HAP-1 (cell line): Measurements from ENCODE around the gene JPH3.

Source experiments
- DNase-seq, 2 experiments: peaks; one replicate each; pipeline ENCODE4 v3.0.0-alpha.2; 2016 to 2020; ENCODE audit warnings: low spot score in 2 of 2
- H3K27me3 ChIP-seq: fragments of 250-450 bp; sonication (Bioruptor Pico); 2 replicates; pipeline ENCODE4 v1.5.1; 2020; ENCODE audit warnings: low read depth, mild to moderate bottlenecking, moderate library complexity
- H3K36me3 ChIP-seq: fragments of 250-450 bp; sonication (Bioruptor Pico); replicated peaks from 2 replicates; pipeline ENCODE4 v1.5.1; 2020; ENCODE audit warnings: mild to moderate bottlenecking
- H3K4me1 ChIP-seq: fragments of 250-450 bp; sonication (Bioruptor Pico); 2 replicates; pipeline ENCODE4 v1.5.1; 2020; ENCODE audit warnings: mild to moderate bottlenecking
- H3K4me3 ChIP-seq: fragments of 250-450 bp; sonication (Bioruptor Pico); 2 replicates; pipeline ENCODE4 v1.5.1; 2020; ENCODE audit warnings: mild to moderate bottlenecking, moderate library complexity
- H3K9me3 ChIP-seq: fragments of 250-450 bp; sonication (Bioruptor Pico); 2 replicates; pipeline ENCODE4 v1.5.1; 2020; ENCODE audit warnings: mild to moderate bottlenecking, moderate library complexity
- in situ Hi-C: fragments of 300-500 bp; cut with MboI; formaldehyde crosslinking; loops from 3 replicates; pipeline ENCODE4 v1.14.3; 2020; ENCODE audit warnings: low sequenced_read_pairs, inconsistent platforms, mixed read lengths

The JPH3 gene

GRCh38 chr16:87601401-87601981, 817 bp upstream of the JPH3 start:
- Histone ChIP-seq H3K36me3 (no peaks in the 10 kb centered on the region), H3K27me3 (peaks cover 33% of the 10 kb centered on the region)

GRCh38 chr16:87602821-87603683, 744 bp downstream of the JPH3 start:
- no peaks in the 10 kb centered on the region for H3K4me1 ChIP-seq
- peaks cover 28% of the 10 kb centered on the region for H3K27me3 ChIP-seq
- no peaks in the 10 kb centered on the region for H3K36me3 ChIP-seq
- H3K4me3 ChIP-seq, result peak overlapping the region; percentile 56
- no peaks in the 10 kb centered on the region for H3K9me3 ChIP-seq
- in situ Hi-C loops, result no loop called here
- DNase-seq, result peak; percentile 34 to 66

More at GRCh38 chr16:87601401-87601981, 817 bp upstream of the JPH3 start:
- Histone ChIP-seq H3K4me1 (no peaks in the 10 kb centered on the region), H3K4me3 (peak overlapping the region; percentile 26), H3K9me3 (no peaks in the 10 kb centered on the region)
- no peak for DNase-seq
- in situ Hi-C loops, result no loop called here

GRCh38 chr16:87603684-87604633, 1.7 kb downstream of the JPH3 start:
- Histone ChIP-seq H3K9me3 (no peaks in the 10 kb centered on the region), H3K27me3 (peaks cover 22% of the 10 kb centered on the region), H3K4me3 (peak overlapping the region; percentile 56), H3K4me1 (no peaks in the 10 kb centered on the region), H3K36me3 (no peaks in the 10 kb centered on the region)
- DNase-seq, result peak in 1 of 2 experiments; percentile 36
- in situ Hi-C loops, result no loop called here

- in situ Hi-C loops, result no loop called here
- peak in 1 of 2 experiments; percentile 38 for DNase-seq
- peak overlapping the region; percentile 56 for H3K4me3 ChIP-seq
These were observed 2.4 kb downstream of the JPH3 start for GRCh38 chr16:87604634-87605111.

GRCh38 chr16:87607223-87607622, 4.9 kb downstream of the JPH3 start:
- no peaks in the 10 kb centered on the region; the same call in 1 of the 2 replicates for H3K27me3 ChIP-seq
- no peak for DNase-seq

More at GRCh38 chr16:87604634-87605111, 2.4 kb downstream of the JPH3 start:
- Histone ChIP-seq H3K36me3 (no peaks in the 10 kb centered on the region), H3K4me1 (no peaks in the 10 kb centered on the region), H3K27me3 (peaks cover 21% of the 10 kb centered on the region), H3K9me3 (no peaks in the 10 kb centered on the region)

GRCh38 chr16:87607871-87608270, 5.6 kb downstream of the JPH3 start:
- in situ Hi-C loops, result no loop called here
- Histone ChIP-seq H3K9me3 (no peaks in the 10 kb centered on the region), H3K36me3 (no peaks in the 10 kb centered on the region), H3K4me1 (no peaks in the 10 kb centered on the region), H3K4me3 (no peak overlapping the region), H3K27me3 (no peaks in the 10 kb centered on the region; the same call in 1 of the 2 replicates)
- DNase-seq, result no peak

More at GRCh38 chr16:87607223-87607622, 4.9 kb downstream of the JPH3 start:
- no peaks in the 10 kb centered on the region for H3K4me1 ChIP-seq
- in situ Hi-C loops, result no loop called here
- H3K9me3 ChIP-seq, result no peaks in the 10 kb centered on the region
- H3K4me3 ChIP-seq, result no peak overlapping the region
- H3K36me3 ChIP-seq, result no peaks in the 10 kb centered on the region

GRCh38 chr16:87608400-87608985, 6.2 kb downstream of the JPH3 start:
- Histone ChIP-seq H3K36me3 (no peaks in the 10 kb centered on the region), H3K4me3 (no peak overlapping the region), H3K9me3 (no peaks in the 10 kb centered on the region), H3K4me1 (no peaks in the 10 kb centered on the region), H3K27me3 (no peaks in the 10 kb centered on the region; the same call in 1 of the 2 replicates)
- DNase-seq, result peak in 1 of 2 experiments; percentile 89
- in situ Hi-C loops, result no loop called here

GRCh38 chr16:87610026-87610425, 7.7 kb downstream of the JPH3 start:
- DNase-seq, result no peak

GRCh38 chr16:87611456-87611855, 9.1 kb downstream of the JPH3 start:
- in situ Hi-C loops, result no loop called here
- Histone ChIP-seq H3K4me1 (no peaks in the 10 kb centered on the region), H3K27me3 (no peaks in the 10 kb centered on the region), H3K4me3 (no peak overlapping the region), H3K9me3 (no peaks in the 10 kb centered on the region), H3K36me3 (no peaks in the 10 kb centered on the region)
- no peak for DNase-seq

More at GRCh38 chr16:87610026-87610425, 7.7 kb downstream of the JPH3 start:
- Histone ChIP-seq H3K4me3 (no peak overlapping the region), H3K27me3 (no peaks in the 10 kb centered on the region), H3K4me1 (no peaks in the 10 kb centered on the region), H3K36me3 (no peaks in the 10 kb centered on the region), H3K9me3 (no peaks in the 10 kb centered on the region)
- in situ Hi-C loops, result no loop called here

GRCh38 chr16:87613961-87614360, 11.7 kb downstream of the JPH3 start:
- Histone ChIP-seq H3K27me3 (no peaks in the 10 kb centered on the region), H3K9me3 (no peaks in the 10 kb centered on the region), H3K36me3 (no peaks in the 10 kb centered on the region), H3K4me3 (no peak overlapping the region), H3K4me1 (no peaks in the 10 kb centered on the region)
- DNase-seq, result no peak
- in situ Hi-C loops, result no loop called here

- no peak for DNase-seq
- no peaks in the 10 kb centered on the region for H3K4me1 ChIP-seq
- in situ Hi-C loops, result no loop called here
- H3K4me3 ChIP-seq, result no peak overlapping the region
- no peaks in the 10 kb centered on the region for H3K27me3 ChIP-seq
- H3K9me3 ChIP-seq, result no peaks in the 10 kb centered on the region
- no peaks in the 10 kb centered on the region for H3K36me3 ChIP-seq
These were observed 13.3 kb downstream of the JPH3 start for GRCh38 chr16:87615621-87616041.

- Histone ChIP-seq H3K36me3 (no peaks in the 10 kb centered on the region), H3K9me3 (no peaks in the 10 kb centered on the region), H3K27me3 (no peaks in the 10 kb centered on the region), H3K4me3 (no peak overlapping the region), H3K4me1 (no peaks in the 10 kb centered on the region)
- in situ Hi-C loops, result no loop called here
- no peak for DNase-seq
These were observed 14.2 kb downstream of the JPH3 start for GRCh38 chr16:87616556-87616955.

- no peaks in the 10 kb centered on the region for H3K27me3 ChIP-seq
- no peaks in the 10 kb centered on the region for H3K36me3 ChIP-seq
- no peak overlapping the region for H3K4me3 ChIP-seq
- no peaks in the 10 kb centered on the region for H3K4me1 ChIP-seq
- H3K9me3 ChIP-seq, result no peaks in the 10 kb centered on the region
- in situ Hi-C loops, result no loop called here
- no peak for DNase-seq
These were observed 15.9 kb downstream of the JPH3 start for GRCh38 chr16:87618216-87618615.
